H9 (cell line): ENCODE results near the gene NEURL1. TPM values are rescaled to one million over a fixed set of nuclear protein-coding genes. Genes with fewer than 3 reads are reported as not detected.

ENCODE experiments used
- DNase-seq: peaks from one replicate; pipeline ENCODE4 v3.0.0-alpha.2; 2017
- H2AFZ ChIP-seq: one replicate; pipeline ENCODE4 v1.6.1; 2013; ENCODE audit warnings: mild to moderate bottlenecking, low read length, control low read depth, moderate library complexity
- H2AK5ac ChIP-seq: 2 replicates; pipeline ENCODE4 v1.6.1; 2013; ENCODE audit warnings: low read length, control low read depth, mixed read lengths; ENCODE audit not compliant: insufficient read length
- H2BK120ac ChIP-seq: one replicate; pipeline ENCODE4 v1.6.1; 2013; ENCODE audit warnings: low read depth, mild to moderate bottlenecking, low read length, control low read depth, inconsistent platforms; ENCODE audit not compliant: poor library complexity, severe bottlenecking
- H2BK12ac ChIP-seq: 2 replicates; pipeline ENCODE4 v1.6.1; 2013; ENCODE audit warnings: low read length, control low read depth, mixed read lengths, low read depth; ENCODE audit not compliant: insufficient read length
- H2BK15ac ChIP-seq: 2 replicates; pipeline ENCODE4 v1.6.1; 2013; ENCODE audit warnings: low read depth, low read length, control low read depth
- H2BK20ac ChIP-seq: one replicate; pipeline ENCODE4 v1.6.1; 2013; ENCODE audit warnings: low read depth, mild to moderate bottlenecking, low read length, control low read depth, inconsistent platforms; ENCODE audit not compliant: poor library complexity, severe bottlenecking
- H2BK5ac ChIP-seq: 2 replicates; pipeline ENCODE4 v1.6.1; 2013; ENCODE audit warnings: low read length, control low read depth, mixed read lengths; ENCODE audit not compliant: insufficient read length
- H3K14ac ChIP-seq: 2 replicates; pipeline ENCODE4 v1.6.1; 2013; ENCODE audit warnings: low read length, control low read depth; ENCODE audit not compliant: insufficient read depth
- H3K18ac ChIP-seq: 2 replicates; pipeline ENCODE4 v1.6.1; 2013; ENCODE audit warnings: low read depth, mild to moderate bottlenecking, mixed read lengths, low read length, control low read depth; ENCODE audit not compliant: insufficient read length
- H3K23ac ChIP-seq: 2 replicates; pipeline ENCODE4 v1.6.1; 2013; ENCODE audit warnings: low read length, control low read depth, mixed read lengths, low read depth; ENCODE audit not compliant: insufficient read length
- H3K23me2 ChIP-seq: 2 replicates; pipeline ENCODE4 v1.6.1; 2013; ENCODE audit warnings: low read depth, mild to moderate bottlenecking, mixed read lengths, low read length, control low read depth; ENCODE audit not compliant: insufficient read length, poor library complexity, severe bottlenecking
- H3K27ac ChIP-seq: 2 replicates; pipeline ENCODE4 v1.5.1; 2013; ENCODE audit warnings: low read length, control low read depth, mixed read lengths, low read depth; ENCODE audit not compliant: insufficient read length
- H3K27me3 ChIP-seq: 2 replicates; pipeline ENCODE4 v1.6.1; 2013; ENCODE audit warnings: low read length, control low read depth, inconsistent platforms; ENCODE audit not compliant: insufficient read depth
- H3K4ac ChIP-seq: 2 replicates; pipeline ENCODE4 v1.6.1; 2013; ENCODE audit warnings: low read depth, mild to moderate bottlenecking, control low read depth, inconsistent platforms, low read length, moderate library complexity
- H3K4me1 ChIP-seq: 2 replicates; pipeline ENCODE4 v1.6.1; 2013; ENCODE audit warnings: low read length, control low read depth, inconsistent platforms; ENCODE audit not compliant: insufficient read depth
- H3K4me2 ChIP-seq: 2 replicates; pipeline ENCODE4 v1.6.1; 2013; ENCODE audit warnings: low read length, control low read depth, mixed read lengths; ENCODE audit not compliant: insufficient read length, insufficient read depth
- H3K56ac ChIP-seq: 2 replicates; pipeline ENCODE4 v1.6.1; 2013; ENCODE audit warnings: low read depth, mild to moderate bottlenecking, mixed read lengths, low read length, control low read depth; ENCODE audit not compliant: insufficient read length
- H3K79me1 ChIP-seq: 2 replicates; pipeline ENCODE4 v1.6.1; 2013; ENCODE audit warnings: low read depth, mild to moderate bottlenecking, moderate library complexity, low read length, control low read depth, inconsistent platforms; ENCODE audit not compliant: insufficient read depth, poor library complexity, severe bottlenecking
- H3K79me2 ChIP-seq: 2 replicates; pipeline ENCODE4 v1.6.1; 2013; ENCODE audit warnings: low read length, control low read depth, inconsistent platforms; ENCODE audit not compliant: insufficient read depth
- H3K9ac ChIP-seq: 2 replicates; pipeline ENCODE4 v1.6.1; 2013; ENCODE audit warnings: low read length, control low read depth, mixed read lengths; ENCODE audit not compliant: insufficient read length; ENCODE audit errors: extremely low read depth
- H3K9me3 ChIP-seq: one replicate; pipeline ENCODE4 v1.6.1; 2013; ENCODE audit warnings: low read depth, low read length, inconsistent platforms; ENCODE audit not compliant: control insufficient read depth
- H3T11ph ChIP-seq: one replicate; pipeline ENCODE4 v1.6.1; 2013; ENCODE audit warnings: mild to moderate bottlenecking, low read length, control low read depth, inconsistent platforms
- H4K20me1 ChIP-seq: one replicate; pipeline ENCODE4 v1.6.1; 2013; ENCODE audit not compliant: control insufficient read depth, insufficient read length, insufficient read depth
- H4K5ac ChIP-seq: 2 replicates; pipeline ENCODE4 v1.6.1; 2013; ENCODE audit warnings: low read depth, mild to moderate bottlenecking, mixed read lengths, low read length, control low read depth; ENCODE audit not compliant: insufficient read length
- H4K8ac ChIP-seq: replicated peaks from 2 replicates; pipeline ENCODE4 v1.6.1; 2013; ENCODE audit warnings: low read length, control low read depth, mixed read lengths, low read depth; ENCODE audit not compliant: insufficient read length
- H4K91ac ChIP-seq: 2 replicates; pipeline ENCODE4 v1.6.1; 2013; ENCODE audit warnings: low read depth, mild to moderate bottlenecking, moderate library complexity, mixed read lengths, low read length, control low read depth; ENCODE audit not compliant: insufficient read length
- H3K27ac Mint-ChIP-seq, 3 experiments: 2 replicates in 2 of 3; 3 replicates in 1 of 3; pipeline ENCODE4 v1.8.0; 2020 to 2021; ENCODE audit warnings: mixed read lengths in 3 of 3, mild to moderate bottlenecking in 1 of 3, moderate library complexity in 1 of 3
- H3K27me3 Mint-ChIP-seq: 2 replicates; pipeline ENCODE4 v1.8.0; 2021; ENCODE audit warnings: low read depth, mild to moderate bottlenecking, moderate library complexity, mixed read lengths
- H3K36me3 Mint-ChIP-seq, 3 experiments: 2 replicates in 2 of 3; 3 replicates in 1 of 3; pipeline ENCODE4 v1.8.0; 2020 to 2021; ENCODE audit warnings: low read depth in 3 of 3, mixed read lengths in 3 of 3; ENCODE audit not compliant: insufficient read depth in 1 of 3
- H3K4me1 Mint-ChIP-seq, 2 experiments: 2 replicates each; pipeline ENCODE4 v1.8.0; 2020; ENCODE audit warnings: mixed read lengths in 2 of 2
- H3K4me3 Mint-ChIP-seq, 2 experiments: 2 replicates in 1 of 2; 3 replicates in 1 of 2; pipeline ENCODE4 v1.8.0; 2020 to 2021; ENCODE audit warnings: mild to moderate bottlenecking in 2 of 2, mixed read lengths in 2 of 2, moderate library complexity in 1 of 2
- H3K9me3 Mint-ChIP-seq, 2 experiments: 2 replicates in 1 of 2; 3 replicates in 1 of 2; pipeline ENCODE4 v1.8.0; 2020; ENCODE audit warnings: mild to moderate bottlenecking in 2 of 2, mixed read lengths in 2 of 2, moderate library complexity in 1 of 2
- WGBS: extraction: QIAGEN DNeasy Blood & Tissue Kit; methylation state at CpG from one replicate; pipeline ENCODE4 v1.1.7; 2013; ENCODE audit warnings: missing lambda C conversion rate, low lambda C conversion rate, mixed read lengths; ENCODE audit not compliant: insufficient read length; ENCODE audit errors: extremely low coverage; 5-methylcytosine and 5-hydroxymethylcytosine counted together
- total RNA-seq: library from RNA; stranded (reverse); gene quantifications from 2 replicates; pipeline ENCODE4 v1.2.1, GENCODE V29; 2021
- TF ChIP-seq, protein P1 (sequence below): fragments of 200-600 bp; sonication (generic); conservative IDR thresholded peaks from 3 replicates; pipeline ENCODE4 v1.8.0; 2021; ENCODE audit warnings: antibody characterized with exemption, mild to moderate bottlenecking

The NEURL1 gene
- total RNA-seq, 1 experiment from 2014 or later, result 1.2 TPM

DNA sequence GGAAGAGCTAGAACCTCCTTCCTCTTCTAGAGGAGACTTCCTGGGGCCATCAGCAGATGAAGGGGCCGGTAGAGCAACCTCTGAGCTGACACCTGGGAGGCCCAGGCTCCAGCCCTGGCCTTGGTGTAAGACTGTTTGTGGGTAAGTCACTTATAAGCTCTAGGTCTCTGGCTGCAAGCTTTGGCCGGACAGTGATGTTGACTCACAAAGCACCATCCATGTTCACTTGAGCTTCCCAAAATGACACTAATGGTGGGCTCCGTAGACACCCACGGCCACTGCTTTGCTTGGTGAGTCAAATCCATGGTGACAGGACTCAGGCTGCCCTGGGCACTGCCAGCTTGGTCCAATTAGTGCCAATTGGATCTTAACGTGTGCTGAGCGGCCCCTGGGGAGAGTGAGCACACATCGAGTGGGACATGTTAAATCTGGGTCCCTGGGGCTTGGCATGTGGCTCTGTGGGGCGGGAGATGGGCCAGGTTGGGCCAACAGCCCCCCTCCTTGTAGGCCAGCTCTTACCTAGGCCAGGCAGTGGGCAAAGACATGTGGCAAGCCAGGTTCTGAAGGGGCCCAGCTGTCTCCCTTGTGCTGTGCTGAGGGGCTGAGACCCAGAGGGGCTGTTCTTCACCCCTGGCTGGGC, 16.7 kb downstream of the NEURL1 start:
- WGBS, result no CpG with 5 or more reads among the region's 8 CpGs
- no peak overlapping the region for H2BK20ac ChIP-seq
- H4K91ac ChIP-seq, result no peak overlapping the region
- no peak overlapping the region for H2BK12ac ChIP-seq
- no peaks in the 10 kb centered on the region for H3K79me2 ChIP-seq
- H3K9me3 ChIP-seq, result no peaks in the 10 kb centered on the region
- TF ChIP-seq, protein P1, sequence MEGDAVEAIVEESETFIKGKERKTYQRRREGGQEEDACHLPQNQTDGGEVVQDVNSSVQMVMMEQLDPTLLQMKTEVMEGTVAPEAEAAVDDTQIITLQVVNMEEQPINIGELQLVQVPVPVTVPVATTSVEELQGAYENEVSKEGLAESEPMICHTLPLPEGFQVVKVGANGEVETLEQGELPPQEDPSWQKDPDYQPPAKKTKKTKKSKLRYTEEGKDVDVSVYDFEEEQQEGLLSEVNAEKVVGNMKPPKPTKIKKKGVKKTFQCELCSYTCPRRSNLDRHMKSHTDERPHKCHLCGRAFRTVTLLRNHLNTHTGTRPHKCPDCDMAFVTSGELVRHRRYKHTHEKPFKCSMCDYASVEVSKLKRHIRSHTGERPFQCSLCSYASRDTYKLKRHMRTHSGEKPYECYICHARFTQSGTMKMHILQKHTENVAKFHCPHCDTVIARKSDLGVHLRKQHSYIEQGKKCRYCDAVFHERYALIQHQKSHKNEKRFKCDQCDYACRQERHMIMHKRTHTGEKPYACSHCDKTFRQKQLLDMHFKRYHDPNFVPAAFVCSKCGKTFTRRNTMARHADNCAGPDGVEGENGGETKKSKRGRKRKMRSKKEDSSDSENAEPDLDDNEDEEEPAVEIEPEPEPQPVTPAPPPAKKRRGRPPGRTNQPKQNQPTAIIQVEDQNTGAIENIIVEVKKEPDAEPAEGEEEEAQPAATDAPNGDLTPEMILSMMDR, result no peak
- Mint-ChIP-seq H3K4me1 (peaks cover 6 to 16% of the 10 kb centered on the region in 2 experiments), H3K27ac (no peak overlapping the region), H3K4me3 (no peak overlapping the region), H3K36me3 (no peaks in the 10 kb centered on the region), H3K27me3 (no peaks in the 10 kb centered on the region; the same call in none of the 2 replicates), H3K9me3 (no peaks in the 10 kb centered on the region)
- H2AFZ ChIP-seq, result no peak overlapping the region
- H3K27me3 ChIP-seq, result no peaks in the 10 kb centered on the region
- H3K4me1 ChIP-seq, result no peaks in the 10 kb centered on the region
- no peak overlapping the region for H3K56ac ChIP-seq
- no peaks in the 10 kb centered on the region for H3K23me2 ChIP-seq
- no peak overlapping the region for H3T11ph ChIP-seq
- no peak overlapping the region for H3K18ac ChIP-seq
- H4K8ac ChIP-seq, result no peak overlapping the region
- no peak overlapping the region for H2BK120ac ChIP-seq
- peak; percentile 19 for DNase-seq
- no peak overlapping the region for H3K4me2 ChIP-seq
- no peak overlapping the region for H3K14ac ChIP-seq
- H2BK5ac ChIP-seq, result no peak overlapping the region
- no peak overlapping the region for H3K23ac ChIP-seq
- H3K27ac ChIP-seq, result no peak overlapping the region
- no peak overlapping the region for H3K4ac ChIP-seq
- H2AK5ac ChIP-seq, result no peak overlapping the region
- no peaks in the 10 kb centered on the region for H4K20me1 ChIP-seq
- no peak overlapping the region for H4K5ac ChIP-seq
- H3K79me1 ChIP-seq, result no peaks in the 10 kb centered on the region
- no peak overlapping the region for H2BK15ac ChIP-seq
- no peak overlapping the region for H3K9ac ChIP-seq
